ENCODE results near the gene NMNAT3.

Gene NMNAT3

DNA sequence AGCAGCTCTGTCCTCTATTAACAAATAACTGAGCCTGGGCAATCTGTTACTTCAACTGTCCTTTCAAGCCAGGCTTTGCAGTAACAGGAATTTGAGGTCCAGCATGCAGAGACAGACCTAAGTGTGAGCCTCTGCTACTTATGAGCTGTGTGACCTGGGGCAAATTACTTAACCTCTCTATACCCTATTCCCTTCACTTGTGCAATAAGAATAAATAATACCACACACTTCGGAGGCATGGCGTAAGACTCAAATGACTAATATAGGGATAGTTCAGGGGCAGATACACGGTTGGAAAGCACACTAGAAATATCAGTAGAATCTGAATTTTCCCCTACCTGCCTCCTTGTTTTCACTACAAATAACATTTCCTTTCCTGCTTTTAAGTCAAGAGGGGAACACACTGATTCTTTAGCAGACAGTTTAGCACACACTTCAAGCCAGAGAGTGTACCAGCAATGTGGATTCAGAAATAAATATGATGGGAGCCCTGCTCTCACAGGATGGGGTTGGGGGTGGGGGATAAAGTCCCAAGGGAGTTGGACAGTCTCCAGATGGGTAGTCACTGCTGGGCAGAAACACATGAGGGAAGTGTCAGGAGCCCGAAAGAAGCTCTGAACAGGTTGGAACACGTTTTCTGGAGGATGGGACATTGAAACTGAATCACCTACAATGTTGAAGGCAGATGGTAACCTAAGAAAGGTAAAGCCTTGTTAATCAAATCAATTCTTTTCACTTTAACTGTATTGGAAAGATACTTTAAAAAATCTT is 76.4 kb downstream of the NMNAT3 start:
- no peak for ATAC-seq

GRCh38 chr3:139597947-139598346 is 79.8 kb downstream of the NMNAT3 start:
- no peak for ATAC-seq
- TF ChIP-seq POU6F1 (CRISPR knock-in tag; IDR thresholded peaks at IDR 0.05; ENCODE audit: borderline replicate concordance, low read depth) (no peak), ZFP30 (CRISPR knock-in tag; IDR thresholded peaks at IDR 0.05) (no peak), TSHZ2 (CRISPR knock-in tag; IDR thresholded peaks at IDR 0.05) (no peak), GLIS3 (CRISPR knock-in tag; IDR thresholded peaks at IDR 0.05) (no peak), PPARA (CRISPR knock-in tag; IDR thresholded peaks at IDR 0.05; ENCODE audit: borderline replicate concordance) (no peak), OSR1 (CRISPR knock-in tag; IDR thresholded peaks at IDR 0.05) (no peak), SNAI2 (CRISPR knock-in tag; IDR thresholded peaks at IDR 0.05) (no peak), BACH2 (CRISPR knock-in tag; IDR thresholded peaks at IDR 0.05; ENCODE audit: borderline replicate concordance) (no peak)

More for the DNA sequence above, 76.4 kb downstream of the NMNAT3 start:
- no peak for TF ChIP-seq ZC3H10 (CRISPR knock-in tag; IDR thresholded peaks at IDR 0.05)
- TF ChIP-seq PATZ1 (CRISPR knock-in tag; IDR thresholded peaks at IDR 0.05; ENCODE audit: borderline replicate concordance) = no peak
- no peak for TF ChIP-seq ZFP3 (CRISPR knock-in tag; IDR thresholded peaks at IDR 0.05)
- TF ChIP-seq GLIS3 (CRISPR knock-in tag; IDR thresholded peaks at IDR 0.05) = no peak
- no peak for TF ChIP-seq RARB (CRISPR knock-in tag; IDR thresholded peaks at IDR 0.05)
- no peak for TF ChIP-seq CSRNP3 (CRISPR knock-in tag; IDR thresholded peaks at IDR 0.05)
- TF ChIP-seq ZNF70 (CRISPR knock-in tag; IDR thresholded peaks at IDR 0.05) = no peak
- TF ChIP-seq CSDC2 (CRISPR knock-in tag; IDR thresholded peaks at IDR 0.05) = no peak
- no peak for TF ChIP-seq TSHZ2 (CRISPR knock-in tag; IDR thresholded peaks at IDR 0.05)
- TF ChIP-seq OSR1 (CRISPR knock-in tag; IDR thresholded peaks at IDR 0.05) = no peak
- no peak for TF ChIP-seq BACH2 (CRISPR knock-in tag; IDR thresholded peaks at IDR 0.05; ENCODE audit: borderline replicate concordance)
- TF ChIP-seq ZNF565 (CRISPR knock-in tag; conservative IDR thresholded peaks at IDR 0.05; ENCODE audit: low read depth) = no peak
- no peak for TF ChIP-seq ESRRG (CRISPR knock-in tag; IDR thresholded peaks at IDR 0.05)
- no peak for TF ChIP-seq POU6F1 (CRISPR knock-in tag; IDR thresholded peaks at IDR 0.05; ENCODE audit: borderline replicate concordance, low read depth)
- no peak for TF ChIP-seq ARNTL (CRISPR knock-in tag; IDR thresholded peaks at IDR 0.05; ENCODE audit: borderline replicate concordance, low read depth)

All from SK-N-SH treated with all-trans-retinoic acid at 6 μM for 48 hours (cell line).